ENCODE measurements around the gene ATP8B4.

ATP8B4 gene

GRCh38 chr15:50146632-50147031, 27.6 kb upstream of the ATP8B4 start:
- Histone ChIP-seq H3K9me2 (replicated peaks; ENCODE audit: insufficient read depth, low read length) (no peaks in the 10 kb centered on the region), H3K9me3 (ENCODE audit: insufficient read depth, low read length) (no peaks in the 10 kb centered on the region), H3K4me2 (ENCODE audit: low read depth, low read length, poor library complexity, severe bottlenecking) (no peak overlapping the region), H3K27ac (ENCODE audit: low read depth, low read length) (no peak overlapping the region), H3F3A (ENCODE audit: insufficient read depth) (no peaks in the 10 kb centered on the region), H3K27me3 (ENCODE audit: low read length) (no peaks in the 10 kb centered on the region), H3K9ac (ENCODE audit: low read length) (no peak overlapping the region), H3K4me3 (ENCODE audit: insufficient read depth, low read length, poor library complexity, severe bottlenecking) (no peak overlapping the region), H4K20me1 (ENCODE audit: low read depth, low read length) (no peaks in the 10 kb centered on the region), H3K79me2 (ENCODE audit: insufficient read depth, low read length) (no peaks in the 10 kb centered on the region), H2AFZ (ENCODE audit: low read depth, low read length, severe bottlenecking) (no peak overlapping the region), H3K36me3 (ENCODE audit: low read length) (no peaks in the 10 kb centered on the region)
- TF ChIP-seq EZH2phosphoT487 (conservative IDR thresholded peaks at IDR 0.05; ENCODE audit: low read length) (no peak), CTCF (IDR thresholded peaks at IDR 0.05; ENCODE audit: insufficient read depth, low read length, poor library complexity, severe bottlenecking) (no peak)

- no peaks in the 10 kb centered on the region for H3K79me2 ChIP-seq (ENCODE audit: insufficient read depth, low read length)
- no peak for TF ChIP-seq EZH2phosphoT487 (conservative IDR thresholded peaks at IDR 0.05; ENCODE audit: low read length)
- TF ChIP-seq CTCF (IDR thresholded peaks at IDR 0.05; ENCODE audit: insufficient read depth, low read length, poor library complexity, severe bottlenecking): peak; percentile 19
- H3K9me2 ChIP-seq (replicated peaks; ENCODE audit: insufficient read depth, low read length): no peaks in the 10 kb centered on the region
- no peak overlapping the region for H3K9ac ChIP-seq (ENCODE audit: low read length)
- no peaks in the 10 kb centered on the region for H3K27me3 ChIP-seq (ENCODE audit: low read length)
- no peak overlapping the region for H3K4me3 ChIP-seq (ENCODE audit: insufficient read depth, low read length, poor library complexity, severe bottlenecking)
- no peaks in the 10 kb centered on the region for H4K20me1 ChIP-seq (ENCODE audit: low read depth, low read length)
- no peaks in the 10 kb centered on the region for H3K36me3 ChIP-seq (ENCODE audit: low read length)
- no peaks in the 10 kb centered on the region for H3F3A ChIP-seq (ENCODE audit: insufficient read depth)
- no peak overlapping the region for H2AFZ ChIP-seq (ENCODE audit: low read depth, low read length, severe bottlenecking)
- no peaks in the 10 kb centered on the region for H3K9me3 ChIP-seq (ENCODE audit: insufficient read depth, low read length)
- no peak overlapping the region for H3K27ac ChIP-seq (ENCODE audit: low read depth, low read length)
- no peak overlapping the region for H3K4me2 ChIP-seq (ENCODE audit: low read depth, low read length, poor library complexity, severe bottlenecking)
Observed at GRCh38 chr15:50145451-50145872, 26.4 kb upstream of the ATP8B4 start.

- Histone ChIP-seq H3K27ac (ENCODE audit: low read depth, low read length) (no peak overlapping the region), H3K36me3 (ENCODE audit: low read length) (no peaks in the 10 kb centered on the region), H3K27me3 (ENCODE audit: low read length) (no peaks in the 10 kb centered on the region), H3K9me2 (replicated peaks; ENCODE audit: insufficient read depth, low read length) (no peaks in the 10 kb centered on the region), H4K20me1 (ENCODE audit: low read depth, low read length) (no peaks in the 10 kb centered on the region), H3F3A (ENCODE audit: insufficient read depth) (no peaks in the 10 kb centered on the region), H3K4me3 (ENCODE audit: insufficient read depth, low read length, poor library complexity, severe bottlenecking) (no peak overlapping the region), H3K4me2 (ENCODE audit: low read depth, low read length, poor library complexity, severe bottlenecking) (no peak overlapping the region), H2AFZ (ENCODE audit: low read depth, low read length, severe bottlenecking) (no peak overlapping the region), H3K9me3 (ENCODE audit: insufficient read depth, low read length) (no peaks in the 10 kb centered on the region), H3K79me2 (ENCODE audit: insufficient read depth, low read length) (no peaks in the 10 kb centered on the region), H3K9ac (ENCODE audit: low read length) (no peak overlapping the region)
- TF ChIP-seq EZH2phosphoT487 (conservative IDR thresholded peaks at IDR 0.05; ENCODE audit: low read length) (no peak), CTCF (IDR thresholded peaks at IDR 0.05; ENCODE audit: insufficient read depth, low read length, poor library complexity, severe bottlenecking) (no peak)
Observed at GRCh38 chr15:50144341-50145120, 25.5 kb upstream of the ATP8B4 start.

Measured in SU-DHL-6 (cell line).